Aorta (tissue), 5 donors: Measurements from ENCODE around the gene SLC5A12. TPM values are rescaled to one million over a fixed set of nuclear protein-coding genes. Genes with fewer than 3 reads are reported as not detected.

Experiments
- ATAC-seq: fragments of 200-7000 bp; cut with Tn5 transposase; one replicate; pipeline ENCODE4 v1.9.1; 2022; ENCODE audit warnings: moderate library complexity; ENCODE audit not compliant: low FRiP score
- DNase-seq, 2 donors: peaks; one replicate each; pipeline ENCODE4 v3.0.0-alpha.2; 2020
- H3K27ac ChIP-seq, 2 donors: one replicate each; pipeline ENCODE4 v1.5.1; 2013; ENCODE audit warnings: low read length in 2 of 2, mild to moderate bottlenecking in 2 of 2, moderate library complexity in 2 of 2, control low read depth in 1 of 2, inconsistent platforms in 1 of 2, low read depth in 1 of 2
- H3K27me3 ChIP-seq, 2 donors: one replicate each; pipeline ENCODE4 v1.6.1; 2013; ENCODE audit warnings: control low read depth in 1 of 2, low read length in 1 of 2, mild to moderate bottlenecking in 1 of 2, moderate library complexity in 1 of 2; ENCODE audit not compliant: insufficient read depth in 2 of 2, control insufficient read depth in 1 of 2
- H3K36me3 ChIP-seq, 2 donors: one replicate each; pipeline ENCODE4 v1.6.1; 2013; ENCODE audit warnings: control low read depth in 1 of 2, low read length in 1 of 2, mild to moderate bottlenecking in 1 of 2; ENCODE audit not compliant: insufficient read depth in 2 of 2, control insufficient read depth in 1 of 2
- H3K4me1 ChIP-seq, 2 donors: one replicate each; pipeline ENCODE4 v1.6.1; 2013; ENCODE audit warnings: low read length in 2 of 2, control low read depth in 1 of 2, mild to moderate bottlenecking in 1 of 2, moderate library complexity in 1 of 2; ENCODE audit not compliant: insufficient read depth in 2 of 2, control insufficient read depth in 1 of 2
- H3K4me3 ChIP-seq, 2 donors: one replicate each; pipeline ENCODE4 v1.5.1; 2013; ENCODE audit warnings: low read length in 2 of 2, control low read depth in 1 of 2, mild to moderate bottlenecking in 1 of 2
- H3K9me3 ChIP-seq: one replicate; pipeline ENCODE4 v1.6.1; 2013; ENCODE audit warnings: mild to moderate bottlenecking, low read length; ENCODE audit not compliant: control insufficient read depth
- WGBS, 2 donors: extraction: QIAGEN DNeasy Blood & Tissue Kit; methylation state at CpG; one replicate each; pipeline ENCODE4 v1.1.7; 2013; 5-methylcytosine and 5-hydroxymethylcytosine counted together
- intact Hi-C, 2 donors: fragments of 100-400 bp; cut with DNase I; formaldehyde crosslinking; loops; one replicate each; pipeline versions ENCODE4 v1.14.2 to v1.15.0; 2022
- polyA plus RNA-seq, 2 donors: library from polyadenylated mRNA; stranded (reverse); fragments of 200-250 nt; gene quantifications; one replicate each; pipeline ENCODE4 v1.2.3, GENCODE V29; 2013
- total RNA-seq, 2 donors: library from RNA; stranded (reverse); fragmentation: NEBNext Ultra II Directional; extraction: Animal tissue kit (Norgen Biotek cat#: 25700); gene quantifications; one replicate each; pipeline ENCODE4 v1.2.1, GENCODE V29; 2021
- donor health status: healthy with polysubstance abuse.
- donor health status: Bipolar disorder and iron deficiency.
- donor health status: DM: no; HTN: no; CAD: no.
- donor health status: DM: no; HTN: no; CAD: no.
- donor health status: DM: yes; HTN: yes; CAD: no.

Gene SLC5A12
- total and polyA plus RNA-seq, 4 donors = 1.1 TPM; not detected in 3

- no peaks in the 10 kb centered on the region for H3K4me1 ChIP-seq
- no peak for ATAC-seq
- no peaks in the 10 kb centered on the region for H3K27me3 ChIP-seq
- H3K4me3 ChIP-seq = no peak overlapping the region
- H3K9me3 ChIP-seq = peaks cover 4% of the 10 kb centered on the region
- H3K36me3 ChIP-seq = no peaks in the 10 kb centered on the region
- intact Hi-C loops = no loop called here
- WGBS, 2 donors = 43 to 49% methylated on average over 1 of the region's 1 CpG
- H3K27ac ChIP-seq = no peak overlapping the region
- no peak for DNase-seq
These were observed 103.4 kb downstream of the SLC5A12 start for GRCh38 chr11:26618441-26618840.

Other genes with a start within 250 kb of the SLC5A12 start
- not detected for gene MUC15, start 149.8 kb downstream of the SLC5A12 start, total RNA-seq
- not detected for gene MUC15, start 149.8 kb downstream of the SLC5A12 start, polyA plus RNA-seq